ENCODE measurements around the gene SFT2D3. TPM values are rescaled to one million over a fixed set of nuclear protein-coding genes. Genes with fewer than 3 reads are reported as not detected.

SFT2D3 gene
- total and polyA plus RNA-seq, 9 of the 15 experiments (the other 6 are each of a cell fraction or from before 2014, with no cell fraction given): 7.5 to 9.9 (median 8.9) TPM; not detected in 2

GRCh38 chr2:127654084-127654837 lies 47.0 kb upstream of the SFT2D3 start (continued):
- TF ChIP-seq, protein P1, sequence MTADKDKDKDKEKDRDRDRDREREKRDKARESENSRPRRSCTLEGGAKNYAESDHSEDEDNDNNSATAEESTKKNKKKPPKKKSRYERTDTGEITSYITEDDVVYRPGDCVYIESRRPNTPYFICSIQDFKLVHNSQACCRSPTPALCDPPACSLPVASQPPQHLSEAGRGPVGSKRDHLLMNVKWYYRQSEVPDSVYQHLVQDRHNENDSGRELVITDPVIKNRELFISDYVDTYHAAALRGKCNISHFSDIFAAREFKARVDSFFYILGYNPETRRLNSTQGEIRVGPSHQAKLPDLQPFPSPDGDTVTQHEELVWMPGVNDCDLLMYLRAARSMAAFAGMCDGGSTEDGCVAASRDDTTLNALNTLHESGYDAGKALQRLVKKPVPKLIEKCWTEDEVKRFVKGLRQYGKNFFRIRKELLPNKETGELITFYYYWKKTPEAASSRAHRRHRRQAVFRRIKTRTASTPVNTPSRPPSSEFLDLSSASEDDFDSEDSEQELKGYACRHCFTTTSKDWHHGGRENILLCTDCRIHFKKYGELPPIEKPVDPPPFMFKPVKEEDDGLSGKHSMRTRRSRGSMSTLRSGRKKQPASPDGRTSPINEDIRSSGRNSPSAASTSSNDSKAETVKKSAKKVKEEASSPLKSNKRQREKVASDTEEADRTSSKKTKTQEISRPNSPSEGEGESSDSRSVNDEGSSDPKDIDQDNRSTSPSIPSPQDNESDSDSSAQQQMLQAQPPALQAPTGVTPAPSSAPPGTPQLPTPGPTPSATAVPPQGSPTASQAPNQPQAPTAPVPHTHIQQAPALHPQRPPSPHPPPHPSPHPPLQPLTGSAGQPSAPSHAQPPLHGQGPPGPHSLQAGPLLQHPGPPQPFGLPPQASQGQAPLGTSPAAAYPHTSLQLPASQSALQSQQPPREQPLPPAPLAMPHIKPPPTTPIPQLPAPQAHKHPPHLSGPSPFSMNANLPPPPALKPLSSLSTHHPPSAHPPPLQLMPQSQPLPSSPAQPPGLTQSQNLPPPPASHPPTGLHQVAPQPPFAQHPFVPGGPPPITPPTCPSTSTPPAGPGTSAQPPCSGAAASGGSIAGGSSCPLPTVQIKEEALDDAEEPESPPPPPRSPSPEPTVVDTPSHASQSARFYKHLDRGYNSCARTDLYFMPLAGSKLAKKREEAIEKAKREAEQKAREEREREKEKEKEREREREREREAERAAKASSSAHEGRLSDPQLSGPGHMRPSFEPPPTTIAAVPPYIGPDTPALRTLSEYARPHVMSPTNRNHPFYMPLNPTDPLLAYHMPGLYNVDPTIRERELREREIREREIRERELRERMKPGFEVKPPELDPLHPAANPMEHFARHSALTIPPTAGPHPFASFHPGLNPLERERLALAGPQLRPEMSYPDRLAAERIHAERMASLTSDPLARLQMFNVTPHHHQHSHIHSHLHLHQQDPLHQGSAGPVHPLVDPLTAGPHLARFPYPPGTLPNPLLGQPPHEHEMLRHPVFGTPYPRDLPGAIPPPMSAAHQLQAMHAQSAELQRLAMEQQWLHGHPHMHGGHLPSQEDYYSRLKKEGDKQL (CRISPR knock-in tag; IDR thresholded peaks at IDR 0.05; ENCODE audit: borderline replicate concordance): no peak
- no peak for TF ChIP-seq JUNB (CRISPR knock-in tag; conservative IDR thresholded peaks at IDR 0.05)
- no peak for TF ChIP-seq NEUROD1 (IDR thresholded peaks at IDR 0.05; ENCODE audit: borderline replicate concordance, low read depth, low read length, partially characterized antibody)
- no peak for TF ChIP-seq LARP7 (IDR thresholded peaks at IDR 0.05)
- no peak for TF ChIP-seq BCOR (IDR thresholded peaks at IDR 0.05)
- no peak for TF ChIP-seq ZNF707 (CRISPR knock-in tag; conservative IDR thresholded peaks at IDR 0.05)
- TF ChIP-seq SP2 (IDR thresholded peaks at IDR 0.05; ENCODE audit: extremely low read depth, low read depth, low read length, poor library complexity, severe bottlenecking): no peak
- no peak for TF ChIP-seq GATA2 (CRISPR knock-in tag; IDR thresholded peaks at IDR 0.05)
- TF ChIP-seq TSHZ1 (CRISPR knock-in tag; IDR thresholded peaks at IDR 0.05): no peak
- TF ChIP-seq ZFP1 (CRISPR knock-in tag; IDR thresholded peaks at IDR 0.05): no peak

Data from K562 (cell line).